GM12892 (cell line): ENCODE results near the gene CSGALNACT2.

Source experiments
- POLR2A ChIP-seq: IDR thresholded peaks from 2 replicates; pipeline ENCODE4 v1.6.1; 2011; ENCODE audit warnings: low read depth, low read length, control low read depth
- POLR2AphosphoS5 ChIP-seq: IDR thresholded peaks from 2 replicates; pipeline ENCODE4 v1.6.1; 2011; ENCODE audit warnings: low read depth, low read length, control low read depth
- TAF1 ChIP-seq: IDR thresholded peaks from 2 replicates; pipeline ENCODE4 v1.6.1; 2011; ENCODE audit warnings: low read depth, mild to moderate bottlenecking, control low read depth, low read length, borderline replicate concordance

- no peak for TF ChIP-seq POLR2AphosphoS5
- no peak for TF ChIP-seq POLR2A
- no peak for TF ChIP-seq TAF1
Measured at GRCh38 chr10:43204943-43205671, 66.9 kb downstream of the CSGALNACT2 start.
